ENCODE measurements around the gene SEC16A.

Gene SEC16A

DNA sequence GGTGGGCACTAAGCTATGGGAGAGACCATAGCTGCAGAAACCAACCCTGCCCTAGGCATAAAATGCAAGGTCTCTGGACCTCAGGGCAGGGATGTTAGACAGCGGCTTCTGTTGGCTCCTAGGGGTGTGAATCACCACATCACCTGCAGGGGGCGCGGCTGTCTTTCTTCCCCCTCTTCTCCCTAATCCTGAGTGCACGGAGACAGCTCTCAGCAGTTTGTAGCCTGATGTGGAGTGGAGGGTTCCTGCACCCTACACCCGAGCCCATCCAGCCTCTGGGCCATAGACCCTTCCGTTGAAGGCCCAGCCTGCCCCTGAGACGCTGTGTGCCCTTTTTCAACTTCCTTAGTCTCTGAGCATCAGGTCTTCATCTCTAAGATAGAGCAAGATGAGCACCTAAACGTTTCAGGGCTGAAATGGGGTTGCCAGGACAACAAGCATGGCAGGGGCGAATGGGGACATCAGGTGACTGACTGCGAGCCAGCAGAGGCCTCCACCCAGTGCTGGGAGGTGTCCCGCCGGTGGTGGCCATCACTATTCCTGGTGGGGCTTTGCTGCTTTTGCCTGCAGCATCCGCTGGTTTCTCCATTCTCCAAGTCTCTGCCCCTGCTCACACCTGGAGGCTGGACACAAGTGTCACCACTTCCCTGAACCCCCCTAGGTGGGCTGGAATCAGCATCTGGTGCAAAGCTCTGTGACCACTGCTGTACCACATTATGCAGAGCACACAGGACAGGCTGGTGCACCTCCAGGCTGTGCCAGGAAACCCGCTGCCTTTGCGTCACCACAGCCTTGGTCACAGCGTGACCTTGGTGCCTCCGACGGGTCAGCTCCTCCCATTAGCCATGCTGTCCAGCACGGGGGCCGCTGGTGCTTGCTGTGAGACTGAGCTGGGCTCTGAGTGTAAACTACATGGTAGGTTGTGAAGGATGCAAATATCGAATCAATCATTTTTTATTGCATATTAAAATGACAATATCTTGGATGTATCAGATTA lies 2.5 kb upstream of the SEC16A start:
- H3K9me3 ChIP-seq (replicated peaks in 1 of 11) = no peaks in the 10 kb centered on the region
- peaks cover 0 to 9% (median under 1%) of the 10 kb centered on the region in 11 experiments; a peak in 11 of 22 replicates for H3K36me3 ChIP-seq
- peaks cover 21 to 34% (median 24%) of the 10 kb centered on the region in 10 experiments for H3K4me1 ChIP-seq
- H3K9ac ChIP-seq = peak overlapping the region in 4 of 11 experiments; percentile 83 to 90 (median 88); a peak in 5 of 22 replicates
- H3K4me3 ChIP-seq = no peak overlapping the region
- H3K4me2 ChIP-seq = peak overlapping the region; percentile 94 to 99 (median 98); a peak in 20 of 22 replicates
- peaks cover 20 to 69% (median 44%) of the 10 kb centered on the region in 11 experiments; a peak in 21 of 22 replicates for H4K20me1 ChIP-seq
- H3K27ac ChIP-seq = no peak overlapping the region
- no peak for TF ChIP-seq Cebpa-rat (IDR thresholded peaks at IDR 0.05)
- no peaks in the 10 kb centered on the region for H3K27me3 ChIP-seq

DNA sequence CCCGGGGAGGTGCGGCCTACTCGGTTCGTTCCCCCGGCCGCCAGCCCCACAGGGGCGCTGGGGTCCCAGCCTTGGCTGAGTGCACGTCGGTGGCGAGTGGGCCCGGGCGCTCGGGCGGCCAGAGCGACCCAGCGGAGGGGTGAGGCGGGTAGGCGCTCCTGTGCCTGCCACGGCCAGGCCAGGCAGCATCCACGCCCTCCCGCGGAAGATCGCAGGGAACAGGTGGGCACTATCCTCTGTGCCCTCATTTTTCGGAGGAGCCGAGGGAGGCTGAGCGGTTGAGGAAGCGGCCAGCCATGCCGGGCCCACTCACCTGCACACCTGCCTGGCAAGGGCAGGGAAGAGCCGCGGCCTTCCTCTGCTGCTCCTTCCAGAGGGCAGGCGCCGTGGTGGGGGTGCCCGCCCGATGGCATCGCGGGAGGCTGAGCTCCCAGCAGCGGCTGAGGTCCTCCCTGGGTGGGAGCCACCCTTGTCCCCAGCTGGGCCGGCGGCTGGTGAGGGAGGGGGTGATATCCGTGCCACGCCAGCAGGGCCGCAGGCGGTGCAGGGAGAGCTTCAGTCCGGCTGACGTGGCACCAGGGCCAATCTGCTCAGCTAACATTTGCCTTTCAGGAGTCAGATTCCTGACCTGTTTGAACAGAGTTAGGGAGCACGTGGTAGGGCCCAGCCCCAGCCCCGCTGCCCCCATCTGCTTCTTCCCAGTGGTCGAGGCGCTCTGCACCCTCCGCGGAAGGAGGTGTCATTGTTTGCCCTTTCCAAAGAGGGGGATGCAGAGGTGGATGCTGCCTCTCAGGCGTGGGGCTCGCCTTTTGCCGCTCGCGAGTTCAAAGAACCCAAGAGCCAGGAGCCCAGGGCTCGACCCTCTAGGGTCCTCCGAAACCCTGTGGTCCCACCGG lies 1.6 kb upstream of the SEC16A start:
- H3K27ac ChIP-seq = peak overlapping the region in 10 of 11 experiments; percentile 80 to 98 (median 93); a peak in 17 of 22 replicates
- peak overlapping the region; percentile 54 to 79 (median 67) for H3K4me3 ChIP-seq
- no peak for TF ChIP-seq Cebpa-rat (IDR thresholded peaks at IDR 0.05)
- peaks cover 29 to 73% (median 50%) of the 10 kb centered on the region in 11 experiments for H4K20me1 ChIP-seq
- H3K9me3 ChIP-seq (replicated peaks in 1 of 11) = no peaks in the 10 kb centered on the region
- H3K9ac ChIP-seq = peak overlapping the region; percentile 76 to 96 (median 86)
- H3K27me3 ChIP-seq = no peaks in the 10 kb centered on the region
- peak overlapping the region; percentile 94 to 99 (median 98) for H3K4me2 ChIP-seq
- H3K36me3 ChIP-seq = peaks cover 9 to 18% (median 10%) of the 10 kb centered on the region in 11 experiments; a peak in 19 of 22 replicates
- peaks cover 21 to 39% (median 24%) of the 10 kb centered on the region in 10 experiments for H3K4me1 ChIP-seq

DNA sequence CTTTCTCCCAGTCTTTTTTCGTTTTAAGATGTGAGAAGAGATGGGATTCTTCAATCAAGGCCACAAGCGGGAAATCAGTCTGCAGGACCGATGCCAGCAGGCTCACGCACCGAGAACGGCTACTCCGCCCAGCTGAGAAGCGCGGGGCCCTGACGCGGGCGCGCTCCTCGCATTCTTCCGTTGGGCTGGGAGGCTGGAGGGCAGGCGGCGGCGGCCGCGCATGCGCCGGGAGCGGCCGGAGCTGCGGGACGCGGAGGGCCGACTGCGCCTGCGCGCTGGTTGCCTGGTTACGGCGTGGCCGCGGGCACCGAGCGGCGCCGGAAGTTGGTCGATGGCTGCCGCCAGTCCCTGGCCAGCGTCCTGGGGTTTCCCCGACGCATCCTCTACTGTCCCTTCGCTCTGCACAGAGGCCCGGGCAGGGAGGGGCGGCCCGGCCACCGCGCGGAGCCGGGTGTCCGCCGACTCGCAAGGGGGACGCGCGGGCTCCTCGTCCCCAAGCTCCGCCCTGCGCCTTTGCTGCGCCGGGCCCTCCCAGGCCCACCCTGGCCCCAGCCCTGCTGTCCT lies 831 bp upstream of the SEC16A start:
- H3K9ac ChIP-seq = peak overlapping the region; percentile 76 to 96 (median 86)
- H4K20me1 ChIP-seq = peaks cover 36 to 81% (median 57%) of the 10 kb centered on the region in 11 experiments
- no peak for TF ChIP-seq Cebpa-rat (IDR thresholded peaks at IDR 0.05)
- H3K27me3 ChIP-seq = no peaks in the 10 kb centered on the region
- peaks cover 13 to 26% (median 18%) of the 10 kb centered on the region in 11 experiments; a peak in 20 of 22 replicates for H3K36me3 ChIP-seq
- peak overlapping the region; percentile 94 to 99 (median 98) for H3K4me2 ChIP-seq
- peak overlapping the region; percentile 54 to 79 (median 67) for H3K4me3 ChIP-seq
- H3K27ac ChIP-seq = peak overlapping the region; percentile 80 to 98 (median 93)
- no peaks in the 10 kb centered on the region for H3K9me3 ChIP-seq (replicated peaks in 1 of 11)
- H3K4me1 ChIP-seq = peaks cover 21 to 39% (median 24%) of the 10 kb centered on the region in 10 experiments

DNA sequence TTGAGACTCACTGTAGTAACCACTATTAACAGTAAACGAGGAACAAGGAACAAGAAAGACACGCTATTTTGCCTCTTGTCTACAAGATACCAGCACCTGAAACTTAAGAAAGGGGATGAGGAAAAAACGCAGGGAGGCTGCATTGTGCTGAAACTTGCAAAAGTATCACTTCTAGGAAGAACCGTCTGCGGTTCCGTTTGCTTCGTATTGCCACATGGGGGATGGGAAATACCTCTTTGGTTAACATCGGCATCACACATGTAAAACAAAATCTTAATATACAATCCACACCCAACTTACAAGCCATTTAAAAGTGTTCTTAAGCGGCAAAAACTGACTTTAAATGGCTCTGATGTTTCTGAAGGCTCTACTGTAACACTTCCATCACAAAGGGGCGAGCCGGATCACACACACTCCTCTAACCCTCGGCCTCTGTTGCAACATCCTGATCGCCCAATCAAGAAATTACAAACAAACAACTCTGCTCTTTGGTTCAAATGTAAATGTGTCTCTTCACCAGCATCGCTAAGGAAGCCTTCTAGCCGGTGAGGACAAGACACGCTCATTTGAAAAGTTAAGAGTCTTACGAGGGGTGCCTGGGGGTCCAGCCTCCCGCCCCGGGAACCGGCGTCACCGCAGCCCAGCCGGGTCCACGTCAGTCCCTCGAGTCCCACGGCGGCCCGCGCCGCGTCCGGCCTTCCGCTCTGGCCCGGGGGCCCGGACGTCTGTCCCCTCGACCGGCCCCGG lies 621 bp downstream of the SEC16A start:
- H3K4me2 ChIP-seq = peak overlapping the region; percentile 86 to 97 (median 94)
- H3K4me3 ChIP-seq = peak overlapping the region; percentile 78 to 100 (median 98)
- H3K36me3 ChIP-seq = peaks cover 28 to 40% (median 32%) of the 10 kb centered on the region in 11 experiments
- H4K20me1 ChIP-seq = peaks cover 51 to 84% (median 72%) of the 10 kb centered on the region in 11 experiments
- peak in 7 of 11 experiments; percentile 36 to 82 (median 47); a peak in 8 of 22 replicates for TF ChIP-seq Cebpa-rat (IDR thresholded peaks at IDR 0.05)
- no peaks in the 10 kb centered on the region for H3K27me3 ChIP-seq
- no peaks in the 10 kb centered on the region for H3K9me3 ChIP-seq (replicated peaks in 1 of 11)
- peak overlapping the region; percentile 93 to 100 (median 98) for H3K9ac ChIP-seq
- H3K4me1 ChIP-seq = peaks cover 21 to 39% (median 24%) of the 10 kb centered on the region in 10 experiments
- H3K27ac ChIP-seq = peak overlapping the region; percentile 93 to 100 (median 98)

DNA sequence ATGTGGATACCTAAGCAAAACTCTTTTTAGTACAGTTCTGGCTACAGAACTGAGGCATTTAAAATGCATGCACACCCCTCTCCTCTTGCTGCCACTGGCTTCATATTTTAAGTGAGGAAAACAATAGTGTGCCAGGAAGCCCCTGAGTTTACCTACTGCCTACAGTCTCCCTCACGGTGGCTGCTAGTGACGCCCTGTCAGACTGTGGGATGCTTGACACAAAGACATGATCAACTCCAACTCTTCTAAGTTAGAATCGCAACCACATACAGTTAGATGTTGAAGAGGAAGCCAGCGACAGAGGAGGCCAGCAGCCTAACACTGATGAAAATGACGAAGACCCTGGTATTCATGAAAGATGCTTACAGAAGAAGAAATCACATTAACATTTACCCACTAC lies 1.3 kb downstream of the SEC16A start:
- H3K27ac ChIP-seq = peak overlapping the region in 10 of 11 experiments; percentile 93 to 100 (median 98); a peak in 20 of 22 replicates
- peak overlapping the region; percentile 93 to 100 (median 98) for H3K9ac ChIP-seq
- H4K20me1 ChIP-seq = peaks cover 57 to 90% (median 78%) of the 10 kb centered on the region in 11 experiments

DNA sequence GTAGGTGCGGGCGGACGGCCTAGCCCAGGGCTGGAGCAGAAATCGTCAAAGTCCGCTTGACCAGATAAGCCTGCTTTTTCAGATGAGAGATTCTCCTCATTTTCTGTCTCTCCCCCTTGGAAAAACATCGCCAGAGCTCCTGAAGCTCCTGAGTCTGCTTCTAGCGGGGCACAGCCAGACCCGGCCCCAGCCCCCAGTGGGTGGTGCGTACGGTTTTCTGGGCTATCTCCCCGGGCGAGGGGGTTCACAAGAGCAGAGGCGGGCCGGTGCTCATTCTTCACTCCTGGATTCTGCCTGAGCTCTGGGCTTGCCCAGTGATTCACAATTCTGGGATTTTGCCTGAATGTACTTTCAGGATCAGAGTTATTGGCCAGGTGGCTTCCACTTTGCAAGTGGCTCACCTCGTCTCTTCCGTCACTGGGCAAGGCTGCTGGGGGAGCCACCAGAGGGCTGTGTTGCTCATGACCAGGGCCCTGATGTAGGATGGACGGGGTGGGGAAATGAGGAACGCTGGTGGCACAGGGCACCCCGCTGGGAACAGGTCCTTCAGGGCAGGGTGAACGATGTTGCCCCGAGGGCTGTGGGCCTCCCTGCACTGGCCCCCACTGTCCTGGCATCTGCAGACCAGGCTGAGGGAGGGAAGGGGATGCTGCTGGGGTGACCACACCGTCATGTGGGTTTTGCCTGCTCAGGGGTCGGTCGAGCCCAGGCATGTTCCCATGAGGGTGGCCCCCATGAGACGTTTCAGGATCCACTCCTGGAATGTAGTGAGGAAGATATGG lies 6.3 kb downstream of the SEC16A start:
- no peak overlapping the region for H3K4me3 ChIP-seq
- no peaks in the 10 kb centered on the region for H3K9me3 ChIP-seq (replicated peaks in 1 of 11)
- H3K9ac ChIP-seq = no peak overlapping the region
- H3K27me3 ChIP-seq = no peaks in the 10 kb centered on the region
- peaks cover 9 to 40% (median 21%) of the 10 kb centered on the region in 10 experiments for H3K4me1 ChIP-seq
- TF ChIP-seq Cebpa-rat (IDR thresholded peaks at IDR 0.05) = no peak
- H3K27ac ChIP-seq = no peak overlapping the region
- no peak overlapping the region for H3K4me2 ChIP-seq
- peaks cover 99 to 100% (median 100%) of the 10 kb centered on the region in 11 experiments for H4K20me1 ChIP-seq
- peaks cover 84 to 97% (median 89%) of the 10 kb centered on the region in 11 experiments for H3K36me3 ChIP-seq

More for the DNA sequence above, 1.3 kb downstream of the SEC16A start:
- no peak for TF ChIP-seq Cebpa-rat (IDR thresholded peaks at IDR 0.05)
- peak overlapping the region; percentile 78 to 100 (median 98) for H3K4me3 ChIP-seq
- H3K36me3 ChIP-seq = peaks cover 34 to 47% (median 39%) of the 10 kb centered on the region in 11 experiments
- H3K4me2 ChIP-seq = peak overlapping the region; percentile 86 to 97 (median 94)
- H3K27me3 ChIP-seq = no peaks in the 10 kb centered on the region
- H3K9me3 ChIP-seq (replicated peaks in 1 of 11) = no peaks in the 10 kb centered on the region
- peaks cover 21 to 39% (median 24%) of the 10 kb centered on the region in 10 experiments for H3K4me1 ChIP-seq

Data from BLaER1 treated with 17β-estradiol and CSF1 and Interleukin-3, amounts not matched to agents 10 nM and 100 nM (cell line).